Muscle of leg (tissue), 11 donors: ENCODE results near the gene DOHH. TPM values are rescaled to one million over a fixed set of nuclear protein-coding genes. Genes with fewer than 3 reads are reported as not detected.

Experiments used
- DNase-seq: peaks from one replicate; pipeline ENCODE4 v3.0.0; 2013
- H3K27ac ChIP-seq: one replicate; pipeline ENCODE4 v1.5.1; 2013; ENCODE audit warnings: mild to moderate bottlenecking, low read length, control low read depth
- H3K27me3 ChIP-seq: one replicate; pipeline ENCODE4 v1.6.1; 2013; ENCODE audit warnings: low read length; ENCODE audit not compliant: control insufficient read depth, insufficient read depth
- H3K36me3 ChIP-seq: one replicate; pipeline ENCODE4 v1.6.1; 2013; ENCODE audit warnings: low read length; ENCODE audit not compliant: control insufficient read depth, insufficient read depth
- H3K4me1 ChIP-seq: one replicate; pipeline ENCODE4 v1.6.1; 2013; ENCODE audit warnings: low read length; ENCODE audit not compliant: control insufficient read depth, insufficient read depth
- H3K4me3 ChIP-seq: one replicate; pipeline ENCODE4 v1.5.1; 2013; ENCODE audit warnings: low read length, control low read depth
- H3K9me3 ChIP-seq: replicated peaks from 2 replicates; pipeline ENCODE4 v1.6.1; 2013; ENCODE audit warnings: low read depth, low read length; ENCODE audit not compliant: control insufficient read depth
- WGBS: methylation state at CpG from one replicate; pipeline ENCODE4 v1.1.5; 2013; ENCODE audit warnings: missing lambda C conversion rate; ENCODE audit not compliant: insufficient coverage; 5-methylcytosine and 5-hydroxymethylcytosine counted together
- polyA plus RNA-seq, 8 donors: library from polyadenylated mRNA; unstranded; fragments of 120-200 nt; gene quantifications; one replicate each; pipeline versions ENCODE4 v1.2.1 to v1.2.3, GENCODE V29; 2013; ENCODE audit warnings: inconsistent platforms in 1 of 8, low replicate concordance in 1 of 8; ENCODE audit not compliant: insufficient read length in 8 of 8, insufficient read depth in 1 of 8
- total RNA-seq: library from RNA; stranded (reverse); fragments of 120-200 nt; gene quantifications from one replicate; pipeline ENCODE4 v1.2.4, GENCODE V29; 2013

DOHH gene
- total and polyA plus RNA-seq, 9 donors, result 6.4 to 10.6 (median 9.5) TPM

DNA sequence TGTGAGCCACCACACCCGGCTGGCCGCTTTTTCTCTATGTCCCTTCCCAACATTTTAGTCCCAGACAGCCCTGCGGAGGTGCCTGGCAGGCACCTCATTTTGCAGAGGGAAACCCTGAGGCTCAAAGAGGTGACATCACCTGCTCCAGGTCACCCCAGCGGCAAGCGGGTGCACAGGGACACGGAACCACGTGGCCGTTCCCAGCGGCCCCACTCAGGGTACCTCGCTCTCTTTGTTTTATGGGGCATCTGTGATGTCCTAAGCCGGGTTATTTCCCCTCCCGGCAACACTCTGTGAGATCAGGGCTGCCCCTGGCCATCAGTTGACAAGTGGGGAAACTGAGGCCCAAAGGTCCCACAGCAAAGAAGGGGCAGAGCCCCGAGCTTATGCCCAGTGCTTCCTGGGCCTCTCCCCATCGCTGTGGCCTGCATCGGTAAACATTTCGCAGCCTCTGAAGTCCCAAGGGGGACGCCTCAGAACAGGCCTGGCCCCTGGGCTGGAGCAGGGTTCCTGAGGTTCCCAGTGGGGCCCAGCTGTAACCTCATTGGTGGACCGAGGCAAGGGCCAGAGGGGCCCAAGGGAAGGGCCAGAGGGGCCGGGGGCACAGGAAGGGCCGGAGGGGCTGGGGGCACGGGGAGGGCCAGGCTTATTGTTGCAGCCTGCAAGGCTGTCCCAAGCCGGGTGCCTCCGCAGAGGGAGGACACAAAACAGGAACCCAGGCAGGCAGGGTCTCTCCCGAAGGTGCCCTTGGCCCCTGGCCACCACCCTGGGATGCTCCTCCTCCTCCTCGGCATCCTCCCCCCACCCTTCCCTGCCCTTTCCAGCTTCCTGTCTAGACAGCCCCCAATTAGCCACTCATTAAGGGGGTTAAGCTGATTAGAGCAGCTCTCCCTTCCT, 59.1 kb downstream of the DOHH start:
- Histone ChIP-seq H3K27ac (no peak overlapping the region), H3K4me1 (peaks cover 19% of the 10 kb centered on the region), H3K36me3 (peaks cover 66% of the 10 kb centered on the region), H3K27me3 (no peaks in the 10 kb centered on the region), H3K4me3 (no peak overlapping the region), H3K9me3 (no peaks in the 10 kb centered on the region)
- no peak for DNase-seq
- WGBS, result 61% methylated on average over 23 of the region's 25 CpGs

Other genes starting within 250 kb of the DOHH start
- 18.4 TPM for gene NFIC, start 134.1 kb downstream of the DOHH start, total RNA-seq
- gene NFIC, start 134.1 kb downstream of the DOHH start, polyA plus RNA-seq, result 10 to 100 TPM; 30.9 to 54.5 (median 49.5) TPM
- not detected for gene SMIM24, start 20.1 kb downstream of the DOHH start, total RNA-seq
- 10 to 100 TPM in 1 of 8 donors, 1 to 10 TPM in 1, under 1 TPM in 5, not detected in 1; 0.24 to 30.7 (median 0.34) TPM for gene SMIM24, start 20.1 kb downstream of the DOHH start, polyA plus RNA-seq
- not detected for gene SMIM44, start 17.2 kb downstream of the DOHH start, total RNA-seq
- not detected for gene SMIM44, start 17.2 kb downstream of the DOHH start, polyA plus RNA-seq
- 20.8 TPM for gene FZR1, start 5.6 kb upstream of the DOHH start, total RNA-seq
- gene FZR1, start 5.6 kb upstream of the DOHH start, polyA plus RNA-seq, result 10 to 100 TPM; 26.1 to 47.3 (median 32.2) TPM
- 0.49 TPM for gene TEKTIP1, start 38.5 kb upstream of the DOHH start, total RNA-seq
- gene TEKTIP1, start 38.5 kb upstream of the DOHH start, polyA plus RNA-seq, result 1 to 10 TPM; 2.6 to 5.2 (median 4.1) TPM
- 15.3 TPM for gene MFSD12, start 56.9 kb upstream of the DOHH start, total RNA-seq
- 10 to 100 TPM; 22.3 to 39.7 (median 28.3) TPM for gene MFSD12, start 56.9 kb upstream of the DOHH start, polyA plus RNA-seq
- 39.9 TPM for gene HMG20B, start 72.3 kb upstream of the DOHH start, total RNA-seq
- gene HMG20B, start 72.3 kb upstream of the DOHH start, polyA plus RNA-seq, result 10 to 100 TPM; 34.2 to 47.7 (median 40.8) TPM
- 0.22 TPM for gene GIPC3, start 84.8 kb upstream of the DOHH start, total RNA-seq
- 1 to 10 TPM in 7 of 8 donors, under 1 TPM in 1; 0.78 to 1.7 (median 1.3) TPM for gene GIPC3, start 84.8 kb upstream of the DOHH start, polyA plus RNA-seq
- gene TBXA2R, start 106.2 kb upstream of the DOHH start, total RNA-seq, result 0.53 TPM
- 1 to 10 TPM; 1.6 to 2.8 (median 2.3) TPM for gene TBXA2R, start 106.2 kb upstream of the DOHH start, polyA plus RNA-seq
- gene CACTIN, start 126.1 kb upstream of the DOHH start, total RNA-seq, result 20.1 TPM
- 10 to 100 TPM; 20.2 to 24.1 (median 22.7) TPM for gene CACTIN, start 126.1 kb upstream of the DOHH start, polyA plus RNA-seq
- gene PIP5K1C, start 199.8 kb upstream of the DOHH start, total RNA-seq, result 8.4 TPM
- 10 to 100 TPM; 16.2 to 30.0 (median 24.0) TPM for gene PIP5K1C, start 199.8 kb upstream of the DOHH start, polyA plus RNA-seq
- gene TJP3, start 207.7 kb upstream of the DOHH start, total RNA-seq, result 0.04 TPM
- gene TJP3, start 207.7 kb upstream of the DOHH start, polyA plus RNA-seq, result 1 to 10 TPM in 2 of 8 donors, under 1 TPM in 4, not detected in 2; 0.07 to 3.4 (median 0.66) TPM